ENCODE measurements around the gene OS9.

OS9 gene

GRCh38 chr12:57769594-57769993 is 75.7 kb downstream of the OS9 start:
- no peak for DNase-seq

DNA sequence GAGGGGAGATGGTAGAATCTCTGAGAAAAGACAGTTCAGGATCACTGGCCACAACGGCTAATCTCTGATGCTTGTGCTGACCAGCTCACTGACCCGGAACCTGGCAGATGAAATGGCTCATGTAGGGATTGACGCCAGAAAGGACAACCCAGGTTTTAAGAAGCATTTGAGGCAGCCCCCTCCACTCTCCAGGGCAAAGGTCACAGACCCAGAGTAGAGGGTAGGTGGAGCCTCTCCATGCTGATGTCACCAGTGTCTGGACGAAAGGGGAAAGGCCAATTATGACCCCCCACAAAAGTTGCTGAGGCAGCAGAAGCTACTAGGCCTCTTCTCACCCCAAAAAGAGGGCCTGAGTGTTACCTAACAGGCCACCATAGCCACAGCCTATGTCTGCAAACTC is 76.8 kb downstream of the OS9 start:
- no peak for DNase-seq

Data from fibroblast of skin of right quadriceps (primary cell).